ENCODE results near the gene NECTIN4.
A peak's percentile ranks its signal among the peaks of the same experiment; 100 is the strongest.

Gene NECTIN4

GRCh38 chr1:161111117-161111516 is 21.8 kb upstream of the NECTIN4 start:
- no peak for DNase-seq

DNA sequence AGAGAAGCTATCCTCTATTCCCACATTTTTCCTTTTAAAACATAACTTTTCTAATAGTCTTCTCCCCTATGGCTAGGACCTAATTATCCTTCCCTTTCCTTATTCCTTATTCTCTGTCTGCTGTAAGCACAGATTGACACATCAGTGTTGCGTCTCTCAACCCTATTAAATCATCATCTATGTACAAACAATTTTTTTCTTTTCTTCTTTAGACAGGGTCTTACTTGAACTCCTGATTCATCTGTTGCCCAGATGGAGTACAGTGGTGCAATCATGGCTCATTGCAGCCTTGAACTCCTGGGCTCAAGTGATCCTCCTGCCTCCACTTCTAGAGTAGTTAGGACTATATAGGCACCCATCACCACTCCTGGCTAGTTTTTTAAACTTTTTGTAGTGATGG is 17.1 kb upstream of the NECTIN4 start:
- DNase-seq, result no peak

DNA sequence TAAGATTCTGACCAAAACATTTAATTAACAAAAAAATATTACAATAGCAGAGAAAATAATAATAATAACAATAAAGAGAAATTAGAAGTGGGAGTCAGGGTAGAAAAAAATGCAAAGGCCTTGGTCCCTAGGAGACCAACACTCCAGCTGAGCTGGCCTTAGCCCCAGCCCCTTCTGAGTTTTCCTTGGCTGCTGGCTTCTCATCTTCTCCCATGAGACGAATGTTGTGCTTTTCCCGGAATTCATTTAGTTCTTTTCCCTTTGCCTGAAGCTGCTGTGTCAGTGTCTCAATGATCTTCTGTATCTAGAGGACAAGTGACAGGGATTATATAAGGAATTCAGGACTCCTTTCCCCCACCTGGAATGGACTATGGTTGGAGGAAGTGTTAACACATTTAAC is 11.2 kb upstream of the NECTIN4 start:
- no peak for DNase-seq

- no peak for DNase-seq
Measured at GRCh38 chr1:161099090-161099802, 9.9 kb upstream of the NECTIN4 start.

GRCh38 chr1:161098210-161099068 is 9.1 kb upstream of the NECTIN4 start, which contains the start of gene KLHDC9:
TSS of gene KLHDC9 (plus strand) at chr1:161098361. CDS start at chr1:161098536, 175 bp downstream.
- peak; percentile 67 for DNase-seq

- DNase-seq, result no peak
Measured at GRCh38 chr1:161096530-161096929, 7.2 kb upstream of the NECTIN4 start.

- no peak for DNase-seq
Measured at GRCh38 chr1:161096015-161096414, 6.7 kb upstream of the NECTIN4 start.

- no peak for DNase-seq
Measured at GRCh38 chr1:161095230-161095629, 5.9 kb upstream of the NECTIN4 start.

GRCh38 chr1:161094481-161094880 is 5.1 kb upstream of the NECTIN4 start:
- DNase-seq, result no peak

GRCh38 chr1:161092621-161093028 is 3.3 kb upstream of the NECTIN4 start:
- no peak for DNase-seq

GRCh38 chr1:161091796-161092507 is 2.6 kb upstream of the NECTIN4 start:
- no peak for DNase-seq

DNA sequence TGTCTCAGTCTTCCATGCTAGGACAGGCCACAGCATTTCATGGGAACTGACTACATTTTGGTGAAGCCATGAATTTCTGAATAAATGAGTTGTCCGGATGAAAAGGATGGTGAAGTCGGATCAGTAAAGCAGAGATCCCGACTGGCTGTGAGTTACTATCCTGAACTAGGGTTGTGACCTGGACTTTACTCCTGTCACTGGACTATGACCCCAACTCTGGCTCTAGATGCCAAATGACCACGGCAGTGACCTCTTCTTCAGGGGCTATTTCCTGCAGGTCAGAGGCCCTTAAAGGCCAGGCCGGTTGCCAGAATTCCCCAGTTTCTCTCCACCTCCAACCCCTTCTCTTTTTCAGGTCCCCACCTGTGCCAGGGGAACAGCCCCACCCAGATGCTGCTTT is 1.7 kb upstream of the NECTIN4 start:
- DNase-seq, result no peak

GRCh38 chr1:161090617-161091016 is 1.3 kb upstream of the NECTIN4 start:
- no peak for DNase-seq

DNA sequence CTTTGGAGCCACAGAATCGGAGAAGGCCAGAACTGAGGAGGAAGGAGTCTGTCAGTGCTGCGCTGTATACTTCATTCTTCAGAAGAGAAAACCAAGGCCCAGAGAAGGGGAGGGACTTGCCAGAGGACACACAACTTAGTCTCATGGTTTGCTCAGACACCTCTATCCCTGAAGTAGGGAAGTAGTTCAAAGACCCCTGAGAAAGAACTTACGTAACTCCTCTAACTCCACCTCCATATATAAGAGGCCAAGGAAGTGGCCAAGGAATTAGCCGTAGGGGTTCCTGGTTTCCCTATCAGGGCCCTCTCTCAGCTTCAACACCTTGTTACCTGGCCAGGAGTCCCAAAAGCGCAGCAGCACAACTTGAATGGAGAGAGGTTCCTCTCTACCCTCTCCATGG is 580 bp upstream of the NECTIN4 start:
- DNase-seq, result no peak

- DNase-seq, result no peak
Measured at GRCh38 chr1:161088587-161089110, 709 bp downstream of the NECTIN4 start.

GRCh38 chr1:161086457-161086856 is 2.9 kb downstream of the NECTIN4 start:
- no peak for DNase-seq

DNA sequence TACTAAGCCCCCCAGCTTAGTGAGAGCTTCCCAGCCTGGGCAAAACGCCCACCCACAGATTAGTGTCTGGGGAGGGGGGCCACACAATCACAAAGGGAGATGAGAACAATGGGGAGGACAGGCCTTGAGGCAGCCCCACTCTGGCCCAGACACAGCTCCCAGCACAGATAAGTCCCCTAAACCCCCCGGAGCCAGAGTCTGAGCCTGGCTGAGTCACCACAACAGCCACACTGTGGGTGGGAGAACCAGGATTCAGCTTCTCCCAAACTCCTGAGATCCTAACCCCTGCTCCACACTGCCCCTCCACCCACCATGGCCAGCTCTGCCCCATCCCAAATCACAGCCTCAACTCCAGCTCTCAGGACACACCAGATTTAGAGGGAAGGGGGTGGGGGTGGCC is 4.2 kb downstream of the NECTIN4 start:
- no peak for DNase-seq

DNA sequence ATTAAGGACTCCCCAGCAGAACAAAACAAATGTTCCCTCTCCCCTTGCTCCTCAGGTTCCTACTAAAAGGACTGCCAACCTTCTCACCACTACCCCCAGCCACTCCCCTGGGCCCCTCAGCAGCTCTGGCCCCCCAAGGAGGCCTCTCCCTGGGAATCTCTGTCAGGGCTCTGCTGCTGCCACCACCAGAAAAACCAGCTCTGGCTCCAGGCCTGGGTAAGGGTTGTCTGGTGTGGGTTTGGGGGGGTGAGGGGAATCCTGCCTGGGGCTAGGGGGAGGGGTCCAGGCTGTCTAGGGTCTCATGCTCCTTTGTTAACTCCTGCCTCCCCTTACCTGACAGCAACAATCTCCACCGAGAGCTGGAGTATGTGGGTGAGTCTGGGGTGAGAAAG is 4.8 kb downstream of the NECTIN4 start:
- DNase-seq, result no peak

- DNase-seq, result no peak
Measured at GRCh38 chr1:161083748-161084596, 5.4 kb downstream of the NECTIN4 start.

GRCh38 chr1:161082996-161083747 is 6.2 kb downstream of the NECTIN4 start:
- no peak for DNase-seq

DNA sequence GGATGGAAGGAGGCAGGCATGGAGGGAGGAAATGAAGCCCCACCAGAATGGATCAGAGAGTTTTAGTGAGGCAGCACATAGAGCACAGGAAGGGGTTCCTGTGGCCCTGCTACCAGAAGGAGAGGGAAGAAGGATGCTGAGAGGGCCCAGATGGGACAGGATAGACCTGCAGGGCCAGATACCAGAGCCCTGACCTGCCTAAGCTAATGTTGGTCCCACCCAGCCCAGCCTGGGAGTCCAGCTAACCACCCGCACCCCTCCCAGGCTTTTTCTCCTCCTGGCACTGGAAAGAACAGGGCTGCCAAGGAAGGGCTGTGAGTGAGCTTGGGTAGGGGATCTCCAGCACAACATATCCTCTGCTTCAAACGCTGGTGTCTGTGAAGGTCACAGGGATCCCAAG is 6.9 kb downstream of the NECTIN4 start:
- DNase-seq, result no peak

GRCh38 chr1:161081519-161081918 is 7.8 kb downstream of the NECTIN4 start:
- DNase-seq, result no peak
